Measurements from ENCODE around the gene PRKAA1. TPM values are rescaled to one million over a fixed set of nuclear protein-coding genes. Genes with fewer than 3 reads are reported as not detected.

PRKAA1 gene
- total and polyA plus RNA-seq, 2 of the 13 experiments (the other 11 are each of a cell fraction or from before 2014, with no cell fraction given): 36.6 to 58.0 TPM

GRCh38 chr5:40798012-40798800 is at the start of gene PRKAA1 (continued):
- TF ChIP-seq ZBTB4 (CRISPR knock-in tag; IDR thresholded peaks at IDR 0.05; ENCODE audit: borderline replicate concordance): 0 out of 2 replicates have a peak, but pooled peaks have one; percentile 26
- no peak for TF ChIP-seq SUZ12 (IDR thresholded peaks at IDR 0.05; ENCODE audit: low read depth, low read length)
- peak; percentile 69 for TF ChIP-seq HNF1B (CRISPR knock-in tag; IDR thresholded peaks at IDR 0.05)
- no peak for TF ChIP-seq HDAC6 (IDR thresholded peaks at IDR 0.05; ENCODE audit: low read depth, low read length)
- 0 out of 2 replicates have a peak, but pooled peaks have one; percentile 13 for TF ChIP-seq PCBP1 (IDR thresholded peaks at IDR 0.05; ENCODE audit: borderline replicate concordance, low read depth, low read length)
- TF ChIP-seq LCORL (IDR thresholded peaks at IDR 0.05): no peak
- TF ChIP-seq LCORL (CRISPR knock-in tag; IDR thresholded peaks at IDR 0.05): peak; percentile 54; the same call in 1 of the 2 replicates
- no peak for TF ChIP-seq ZNF780A (CRISPR knock-in tag; IDR thresholded peaks at IDR 0.05)
- peak; percentile 53; the same call in 1 of the 2 replicates for TF ChIP-seq ZNF274 (CRISPR knock-in tag; IDR thresholded peaks at IDR 0.05)
- no peak for TF ChIP-seq TRIM22 (IDR thresholded peaks at IDR 0.05)
- TF ChIP-seq TRAFD1 (CRISPR knock-in tag; IDR thresholded peaks at IDR 0.05; ENCODE audit: borderline replicate concordance): no peak
- 0 out of 2 replicates have a peak, but pooled peaks have one; percentile 25 for TF ChIP-seq BRCA1 (CRISPR knock-in tag; IDR thresholded peaks at IDR 0.05)
- no peak for TF ChIP-seq ZNF557 (CRISPR knock-in tag; IDR thresholded peaks at IDR 0.05)
- no peak for TF ChIP-seq CREBL2 (CRISPR knock-in tag; IDR thresholded peaks at IDR 0.05; ENCODE audit: borderline replicate concordance)
- TF ChIP-seq ZNF275 (CRISPR knock-in tag; IDR thresholded peaks at IDR 0.05; ENCODE audit: borderline replicate concordance): no peak
- TF ChIP-seq YY1 (IDR thresholded peaks at IDR 0.05; ENCODE audit: insufficient read depth, insufficient replicate concordance, low read depth, low read length): peak; percentile 90
- TF ChIP-seq JDP2 (CRISPR knock-in tag; IDR thresholded peaks at IDR 0.05; ENCODE audit: borderline replicate concordance): no peak
- no peak for TF ChIP-seq ZNF75D (CRISPR knock-in tag; IDR thresholded peaks at IDR 0.05; ENCODE audit: borderline replicate concordance)
- TF ChIP-seq MAF1 (CRISPR knock-in tag; IDR thresholded peaks at IDR 0.05; ENCODE audit: borderline replicate concordance): 0 out of 2 replicates have a peak, but pooled peaks have one; percentile 31

All from HepG2 (cell line).